Neutrophil (primary cell): Measurements from ENCODE around the gene CD44.

ENCODE experiments used
- H3K27ac ChIP-seq: fragments of 200-600 bp; sonication (generic); 2 replicates; pipeline ENCODE4 v1.5.1; 2016; ENCODE audit warnings: mild to moderate bottlenecking, moderate library complexity
- H3K27me3 ChIP-seq: fragments of 200-600 bp; sonication (generic); 2 replicates; pipeline ENCODE4 v1.6.0; 2016; ENCODE audit warnings: mild to moderate bottlenecking
- H3K36me3 ChIP-seq: fragments of 200-600 bp; sonication (generic); 2 replicates; pipeline ENCODE4 v1.5.1; 2017
- H3K4me1 ChIP-seq, 2 experiments: fragments of 200-600 bp in 1 of 2; sonication (generic) in 1 of 2; 1 replicate in 1 of 2; 2 replicates in 1 of 2; pipeline versions ENCODE4 v1.5.1 to v1.6.1; 2013 to 2016; ENCODE audit warnings: low read depth in 1 of 2, low read length in 1 of 2, mild to moderate bottlenecking in 1 of 2, moderate library complexity in 1 of 2; ENCODE audit not compliant: control insufficient read depth in 1 of 2, insufficient read depth in 1 of 2
- H3K4me3 ChIP-seq, 2 experiments: fragments of 200-600 bp in 1 of 2; sonication (generic) in 1 of 2; 1 replicate in 1 of 2; 2 replicates in 1 of 2; pipeline ENCODE4 v1.5.1; 2013 to 2016; ENCODE audit warnings: low read depth in 1 of 2, low read length in 1 of 2, mild to moderate bottlenecking in 1 of 2, moderate library complexity in 1 of 2
- H3K9me3 ChIP-seq: fragments of 200-600 bp; sonication (generic); 2 replicates; pipeline ENCODE4 v1.5.1; 2016
- TF ChIP-seq, protein P1 (sequence below): fragments of 200-600 bp; sonication (generic); IDR thresholded peaks from 2 replicates; pipeline ENCODE4 v1.5.1; 2016; ENCODE audit warnings: antibody characterized with exemption

Gene CD44

DNA sequence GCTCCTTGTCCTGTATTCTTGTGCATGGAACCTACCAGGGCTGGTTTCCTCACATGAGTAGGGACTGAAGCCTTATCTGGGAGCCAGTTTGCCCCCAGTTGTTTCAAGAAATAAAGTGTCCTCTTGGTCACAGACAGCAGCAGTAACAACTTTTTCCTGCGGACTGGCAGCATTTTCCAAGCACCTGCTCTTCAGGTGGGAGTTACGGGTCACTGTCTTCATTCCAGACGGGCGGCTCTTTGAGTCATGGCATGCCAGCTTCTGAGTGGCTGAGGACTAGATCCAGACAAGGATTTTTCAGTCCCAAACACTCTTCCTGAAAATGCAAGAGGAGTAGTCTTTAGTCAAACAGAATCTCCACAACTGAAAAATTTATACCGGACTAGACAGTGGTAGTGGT, 2.7 kb upstream of the CD44 start:
- H3K9me3 ChIP-seq, result no peaks in the 10 kb centered on the region
- TF ChIP-seq, protein P1, sequence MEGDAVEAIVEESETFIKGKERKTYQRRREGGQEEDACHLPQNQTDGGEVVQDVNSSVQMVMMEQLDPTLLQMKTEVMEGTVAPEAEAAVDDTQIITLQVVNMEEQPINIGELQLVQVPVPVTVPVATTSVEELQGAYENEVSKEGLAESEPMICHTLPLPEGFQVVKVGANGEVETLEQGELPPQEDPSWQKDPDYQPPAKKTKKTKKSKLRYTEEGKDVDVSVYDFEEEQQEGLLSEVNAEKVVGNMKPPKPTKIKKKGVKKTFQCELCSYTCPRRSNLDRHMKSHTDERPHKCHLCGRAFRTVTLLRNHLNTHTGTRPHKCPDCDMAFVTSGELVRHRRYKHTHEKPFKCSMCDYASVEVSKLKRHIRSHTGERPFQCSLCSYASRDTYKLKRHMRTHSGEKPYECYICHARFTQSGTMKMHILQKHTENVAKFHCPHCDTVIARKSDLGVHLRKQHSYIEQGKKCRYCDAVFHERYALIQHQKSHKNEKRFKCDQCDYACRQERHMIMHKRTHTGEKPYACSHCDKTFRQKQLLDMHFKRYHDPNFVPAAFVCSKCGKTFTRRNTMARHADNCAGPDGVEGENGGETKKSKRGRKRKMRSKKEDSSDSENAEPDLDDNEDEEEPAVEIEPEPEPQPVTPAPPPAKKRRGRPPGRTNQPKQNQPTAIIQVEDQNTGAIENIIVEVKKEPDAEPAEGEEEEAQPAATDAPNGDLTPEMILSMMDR, result no peak

DNA sequence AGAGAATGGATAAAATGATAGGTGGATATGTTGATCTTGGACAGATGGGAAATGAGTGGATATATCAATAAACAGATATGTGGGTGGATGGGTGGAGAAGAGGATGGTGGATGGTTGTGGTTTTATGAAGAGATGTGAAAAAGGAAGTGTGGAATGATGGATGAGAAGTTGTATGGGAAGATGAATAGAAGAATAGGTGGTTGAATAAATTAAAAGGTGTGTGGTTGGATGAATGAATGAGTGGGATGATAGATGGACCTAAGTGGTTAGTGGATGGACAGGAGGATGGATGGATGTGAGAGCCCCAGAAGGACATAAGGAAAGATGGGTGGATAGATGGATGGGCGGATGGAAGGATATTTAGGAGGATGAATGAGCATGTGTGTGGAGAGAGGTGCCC, 913 bp upstream of the CD44 start:
- Histone ChIP-seq H3K27ac (no peak overlapping the region), H3K36me3 (no peaks in the 10 kb centered on the region), H3K27me3 (no peaks in the 10 kb centered on the region), H3K4me1 (peaks cover 40 to 43% of the 10 kb centered on the region in 2 experiments), H3K9me3 (no peaks in the 10 kb centered on the region), H3K4me3 (peak overlapping the region; percentile 95 to 98)
- TF ChIP-seq, protein P1, result no peak

More for the DNA sequence above, 2.7 kb upstream of the CD44 start:
- no peaks in the 10 kb centered on the region for H3K36me3 ChIP-seq
- H3K27me3 ChIP-seq, result no peaks in the 10 kb centered on the region
- no peak overlapping the region for H3K4me3 ChIP-seq
- H3K27ac ChIP-seq, result no peak overlapping the region
- H3K4me1 ChIP-seq, result peaks cover 23 to 25% of the 10 kb centered on the region in 2 experiments

DNA sequence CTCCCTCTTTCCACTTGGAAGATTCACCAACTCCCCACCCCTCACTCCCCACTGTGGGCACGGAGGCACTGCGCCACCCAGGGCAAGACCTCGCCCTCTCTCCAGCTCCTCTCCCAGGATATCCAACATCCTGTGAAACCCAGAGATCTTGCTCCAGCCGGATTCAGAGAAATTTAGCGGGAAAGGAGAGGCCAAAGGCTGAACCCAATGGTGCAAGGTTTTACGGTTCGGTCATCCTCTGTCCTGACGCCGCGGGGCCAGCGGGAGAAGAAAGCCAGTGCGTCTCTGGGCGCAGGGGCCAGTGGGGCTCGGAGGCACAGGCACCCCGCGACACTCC, 397 bp upstream of the CD44 start:
- Histone ChIP-seq H3K4me1 (peaks cover 45 to 48% of the 10 kb centered on the region in 2 experiments), H3K4me3 (peak overlapping the region; percentile 95 to 98), H3K27ac (peak overlapping the region; percentile 90), H3K36me3 (no peaks in the 10 kb centered on the region), H3K9me3 (no peaks in the 10 kb centered on the region), H3K27me3 (no peaks in the 10 kb centered on the region)
- TF ChIP-seq, protein P1, result no peak

DNA sequence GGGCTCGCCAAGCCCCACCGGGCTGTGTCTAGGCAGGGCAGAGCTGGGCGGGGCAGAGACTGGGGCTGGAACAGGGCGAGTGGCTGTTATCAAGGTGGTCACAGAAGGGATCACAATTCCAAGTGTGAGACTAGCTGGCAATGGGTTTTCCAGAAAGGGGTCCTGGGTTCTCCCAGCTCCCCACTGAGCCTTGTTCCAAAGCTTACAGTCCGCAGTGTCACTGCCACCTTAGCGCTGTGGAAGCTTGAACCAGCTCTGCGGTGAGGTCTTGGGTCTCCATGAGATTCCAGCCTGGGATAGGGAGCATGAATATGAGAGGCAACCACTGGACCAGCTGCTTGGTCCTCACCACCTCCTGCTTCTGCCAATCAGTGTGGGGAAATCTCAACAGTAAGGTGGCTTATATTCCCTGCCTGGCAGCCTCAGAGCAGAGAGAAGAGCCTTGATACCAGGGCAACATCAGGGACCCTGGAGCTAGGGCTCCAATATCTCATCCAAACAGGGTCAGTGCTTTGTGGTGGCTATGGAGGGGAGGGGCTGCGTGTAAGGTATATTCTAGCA, 831 bp downstream of the CD44 start:
- Histone ChIP-seq H3K27me3 (no peaks in the 10 kb centered on the region), H3K36me3 (no peaks in the 10 kb centered on the region), H3K4me1 (peaks cover 58 to 60% of the 10 kb centered on the region in 2 experiments), H3K9me3 (no peaks in the 10 kb centered on the region), H3K4me3 (peak overlapping the region; percentile 95 to 98), H3K27ac (peak overlapping the region; percentile 90)
- TF ChIP-seq, protein P1, result no peak

DNA sequence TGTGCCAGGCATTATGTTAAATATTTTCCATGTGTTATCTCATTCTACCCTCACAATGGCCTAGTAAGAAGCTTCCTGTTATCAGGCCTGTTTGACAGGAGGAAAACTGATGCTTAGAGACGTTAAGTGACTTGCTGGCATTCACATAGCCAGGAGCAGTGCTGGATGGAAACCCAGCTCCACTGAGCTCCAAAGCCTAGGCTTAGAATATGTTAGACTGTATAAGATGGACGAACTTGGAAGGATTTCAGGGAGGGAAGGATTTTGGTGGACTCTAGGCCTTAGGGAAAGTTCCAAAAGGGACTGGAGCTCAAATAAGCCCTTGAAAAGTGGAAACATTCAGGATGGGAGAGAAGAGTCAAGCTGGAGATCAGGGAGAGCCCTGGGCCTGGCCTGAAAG, 2.1 kb downstream of the CD44 start:
- H3K4me1 ChIP-seq, result peaks cover 70 to 73% of the 10 kb centered on the region in 2 experiments
- peak overlapping the region; percentile 90 for H3K27ac ChIP-seq
- TF ChIP-seq, protein P1, result no peak
- H3K27me3 ChIP-seq, result no peaks in the 10 kb centered on the region
- no peaks in the 10 kb centered on the region for H3K36me3 ChIP-seq
- H3K4me3 ChIP-seq, result peak overlapping the region; percentile 95 to 98
- no peaks in the 10 kb centered on the region for H3K9me3 ChIP-seq
